SK-N-MC (cell line): ENCODE results near the gene EDARADD.

Experiments used
- EZH2 ChIP-seq: fragments of 200-600 bp; sonication (generic); IDR thresholded peaks from one replicate; pipeline ENCODE4 v1.6.1; 2017; ENCODE audit warnings: antibody characterized with exemption
- POLR2AphosphoS5 ChIP-seq: IDR thresholded peaks from 2 replicates; pipeline ENCODE4 v1.6.1; 2012; ENCODE audit warnings: mild to moderate bottlenecking, low read depth, low read length, borderline replicate concordance

DNA sequence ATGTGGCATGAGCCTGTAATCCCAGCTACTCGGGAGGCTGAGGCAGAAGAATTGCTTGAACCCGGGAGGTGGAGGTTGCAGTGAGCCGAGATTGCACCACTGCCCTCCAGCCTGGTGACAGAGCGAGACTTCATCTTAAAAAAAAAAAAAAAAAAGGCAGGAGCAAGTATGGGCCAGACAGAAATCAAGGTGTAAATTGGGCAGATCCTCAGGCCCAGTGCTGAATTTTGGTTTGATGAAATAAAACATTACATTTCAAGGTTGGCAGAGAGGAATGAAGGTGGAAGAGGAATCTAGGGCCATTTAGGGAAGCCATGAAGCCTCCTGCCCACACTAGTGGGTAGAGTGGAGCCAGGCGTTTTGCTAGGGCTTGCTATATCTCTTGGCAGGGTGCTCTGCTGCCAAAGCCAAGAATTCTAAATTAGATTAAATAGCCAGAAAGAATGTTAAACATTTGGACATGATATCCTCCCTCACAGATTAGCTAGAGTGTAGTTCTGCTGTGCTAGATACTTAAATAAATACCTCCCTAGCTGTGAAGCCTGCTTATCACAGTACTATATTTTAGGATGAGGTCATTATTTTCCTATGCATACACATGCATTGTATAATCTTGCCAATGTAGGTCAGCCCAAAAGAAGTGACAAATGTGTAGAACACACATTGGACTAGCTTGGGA, 113.1 kb downstream of the EDARADD start:
- no peak for TF ChIP-seq POLR2AphosphoS5
- no peak for TF ChIP-seq EZH2
